HUES64 (cell line): Measurements from ENCODE around the gene SFSWAP.

Experiments used
- H3K27ac ChIP-seq: 2 replicates; pipeline ENCODE4 v1.7.0; 2013; ENCODE audit warnings: low read depth, low read length, inconsistent platforms
- H3K27me3 ChIP-seq: 2 replicates; pipeline ENCODE4 v1.6.1; 2013; ENCODE audit warnings: mild to moderate bottlenecking, low read length; ENCODE audit not compliant: insufficient read depth
- H3K36me3 ChIP-seq: 2 replicates; pipeline ENCODE4 v1.6.1; 2013; ENCODE audit warnings: mild to moderate bottlenecking, low read length; ENCODE audit not compliant: insufficient read depth
- H3K4me1 ChIP-seq: 2 replicates; pipeline ENCODE4 v1.6.1; 2013; ENCODE audit warnings: mild to moderate bottlenecking, low read length, moderate library complexity; ENCODE audit not compliant: insufficient read depth
- H3K4me3 ChIP-seq: 2 replicates; pipeline ENCODE4 v1.5.1; 2013; ENCODE audit warnings: mild to moderate bottlenecking, low read length, moderate library complexity
- H3K9ac ChIP-seq: 2 replicates; pipeline ENCODE4 v1.6.1; 2013; ENCODE audit warnings: mild to moderate bottlenecking, low read depth, low read length
- H3K9me3 ChIP-seq: 2 replicates; pipeline ENCODE4 v1.6.1; 2013; ENCODE audit warnings: low read depth, low read length; ENCODE audit not compliant: insufficient read depth
- WGBS: fragments of 150-250, 120-280 bp; methylation state at CpG from one replicate; pipeline ENCODE4 v1.1.7; 2013; ENCODE audit warnings: missing lambda C conversion rate; 5-methylcytosine and 5-hydroxymethylcytosine counted together

SFSWAP gene

GRCh38 chr12:131825146-131825892, 114.4 kb downstream of the SFSWAP start:
- Histone ChIP-seq H3K4me1 (no peaks in the 10 kb centered on the region), H3K9me3 (no peaks in the 10 kb centered on the region), H3K36me3 (no peaks in the 10 kb centered on the region), H3K27ac (no peak overlapping the region), H3K27me3 (peaks cover 24% of the 10 kb centered on the region), H3K4me3 (no peak overlapping the region), H3K9ac (no peak overlapping the region)
- 93% methylated on average over 18 of the region's 18 CpGs for WGBS

DNA sequence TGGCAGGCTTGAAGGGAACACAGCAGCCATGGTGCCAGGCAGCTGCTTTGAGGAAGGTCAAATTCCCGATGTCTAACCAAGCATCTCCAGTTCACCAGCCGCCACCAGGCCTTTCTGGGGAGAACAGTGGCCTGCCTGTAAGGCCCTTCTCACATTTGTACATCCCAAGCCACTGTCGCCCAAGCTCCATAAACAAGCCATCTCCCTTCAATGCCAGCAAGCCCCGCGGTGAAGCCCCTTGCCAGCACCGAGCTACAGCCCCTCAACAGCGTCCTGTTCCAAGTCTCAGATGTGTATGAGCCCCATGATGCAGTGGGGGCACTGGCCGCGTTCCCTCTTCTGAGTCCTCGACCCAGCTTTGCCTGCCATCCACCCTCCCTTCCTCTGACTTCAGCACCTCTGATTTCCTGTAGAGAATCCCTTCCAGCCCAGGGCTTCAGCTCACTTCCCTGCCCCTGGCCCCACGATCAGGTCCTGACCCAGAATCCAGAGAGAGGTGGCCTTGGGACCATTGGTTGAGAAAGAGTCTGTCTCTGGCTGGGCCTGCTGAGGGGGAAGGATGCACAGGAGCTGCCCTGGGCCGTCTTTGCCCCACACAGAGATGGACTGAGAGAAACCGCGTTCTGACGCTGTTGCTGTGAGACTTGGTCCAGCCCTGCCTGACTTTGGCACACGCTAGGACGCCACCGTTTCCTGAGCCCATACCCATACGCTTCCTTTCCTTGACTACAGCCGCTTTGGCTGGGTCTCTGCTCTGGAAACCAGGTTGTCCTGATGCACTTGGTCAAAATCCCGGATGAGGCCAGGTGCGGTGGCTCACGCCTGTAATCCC, 115.4 kb downstream of the SFSWAP start:
- H3K4me1 ChIP-seq, result no peaks in the 10 kb centered on the region
- no peaks in the 10 kb centered on the region for H3K9me3 ChIP-seq
- no peak overlapping the region for H3K27ac ChIP-seq
- no peak overlapping the region for H3K9ac ChIP-seq
- no peak overlapping the region for H3K4me3 ChIP-seq
- 92% methylated on average over 23 of the region's 23 CpGs for WGBS
- peaks cover 34% of the 10 kb centered on the region for H3K27me3 ChIP-seq
- no peaks in the 10 kb centered on the region for H3K36me3 ChIP-seq

DNA sequence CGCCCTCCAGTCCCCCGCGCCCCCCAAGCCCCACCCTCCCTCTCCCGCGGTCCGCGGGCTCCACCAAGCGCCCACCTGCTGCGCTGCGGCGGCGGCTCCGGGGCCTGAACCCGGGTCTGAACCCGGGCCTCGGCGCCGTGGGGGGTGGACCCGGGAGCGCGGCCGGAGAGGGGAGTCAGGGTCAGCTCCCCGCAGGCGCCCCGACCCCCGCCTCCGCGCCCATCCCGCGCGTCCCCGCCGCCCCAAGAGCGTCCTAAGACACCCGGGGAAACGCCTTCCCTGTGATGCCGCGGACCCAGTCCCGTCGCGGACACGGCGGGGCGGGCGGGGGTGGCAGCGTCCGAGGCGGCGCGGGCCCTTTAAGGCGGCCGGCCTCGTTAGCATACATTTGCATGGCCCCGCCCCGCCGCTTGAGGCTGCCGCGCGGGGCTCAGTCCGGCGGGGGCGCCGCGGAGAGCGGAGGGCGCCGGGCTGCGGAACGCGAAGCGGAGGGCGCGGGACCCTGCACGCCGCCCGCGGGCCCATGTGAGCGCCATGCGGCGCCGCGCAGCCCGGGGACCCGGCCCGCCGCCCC, 117.2 kb downstream of the SFSWAP start, which contains the start of gene MMP17:
Gene MMP17, plus strand, starts transcription at position 433 of the 574 bp plus-strand sequence. Its CDS starts 102 bp downstream, at position 535.
- Histone ChIP-seq H3K9me3 (no peaks in the 10 kb centered on the region), H3K27ac (no peak within 1 kb of the TSS), H3K9ac (peak within 1 kb of the TSS; percentile 52; the same call in 1 of the 2 replicates), H3K27me3 (peaks cover 37% of the 10 kb centered on the region), H3K4me1 (no peaks in the 10 kb centered on the region), H3K36me3 (no peaks in the 10 kb centered on the region), H3K4me3 (peak within 1 kb of the TSS; percentile 62)
- under 1% methylated on average over 83 of the region's 86 CpGs for WGBS

DNA sequence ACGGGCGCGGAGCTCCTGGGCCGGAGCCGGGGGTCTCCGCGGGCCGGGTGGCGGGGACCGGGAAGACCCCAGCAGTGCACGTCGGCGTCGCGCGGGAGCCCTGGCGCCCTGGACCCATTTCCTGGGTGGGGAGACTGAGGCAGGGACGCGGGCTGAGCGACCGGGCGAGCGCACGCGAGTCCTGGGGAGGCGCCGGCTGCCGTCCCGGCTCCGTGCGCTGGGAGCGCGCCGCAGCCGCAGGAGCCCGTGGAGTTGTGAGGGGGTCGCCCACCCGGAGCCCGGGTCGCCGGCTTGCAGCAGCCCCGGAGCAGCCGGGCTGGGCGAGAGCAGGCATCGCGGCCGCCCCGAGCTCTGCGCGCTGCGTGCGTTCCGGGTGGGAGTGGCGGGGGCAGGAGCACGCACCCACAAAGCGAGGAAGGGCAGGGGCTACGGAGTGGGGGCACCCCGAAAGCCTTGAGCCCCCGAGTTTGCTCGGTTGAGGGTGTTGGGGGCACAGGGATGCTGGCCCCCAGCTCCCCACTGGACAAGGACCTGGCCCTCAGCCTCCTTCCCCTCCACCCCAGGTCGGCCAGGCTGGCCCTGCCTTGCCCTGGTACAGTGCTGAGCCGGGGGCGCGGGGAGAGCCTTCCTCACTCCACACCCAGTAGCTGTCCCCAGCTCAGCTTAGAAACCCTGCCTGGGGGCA, 117.9 kb downstream of the SFSWAP start:
- H3K9me3 ChIP-seq, result no peaks in the 10 kb centered on the region
- no peak overlapping the region for H3K27ac ChIP-seq
- peak overlapping the region; percentile 62 for H3K4me3 ChIP-seq
- no peaks in the 10 kb centered on the region for H3K36me3 ChIP-seq
- no peaks in the 10 kb centered on the region for H3K4me1 ChIP-seq
- WGBS, result 2% methylated on average over 64 of the region's 64 CpGs
- H3K9ac ChIP-seq, result peak overlapping the region; percentile 52; the same call in 1 of the 2 replicates
- peaks cover 37% of the 10 kb centered on the region for H3K27me3 ChIP-seq

- 0 out of 2 replicates have a peak overlapping the region, but pooled peaks have one; percentile 67 for H3K9ac ChIP-seq
- H3K36me3 ChIP-seq, result no peaks in the 10 kb centered on the region
- no peaks in the 10 kb centered on the region for H3K9me3 ChIP-seq
- H3K4me1 ChIP-seq, result no peaks in the 10 kb centered on the region
- H3K4me3 ChIP-seq, result peak overlapping the region; percentile 62
- H3K27me3 ChIP-seq, result peaks cover 37% of the 10 kb centered on the region
- 4% methylated on average over 27 of the region's 27 CpGs for WGBS
- H3K27ac ChIP-seq, result no peak overlapping the region
These were observed 118.5 kb downstream of the SFSWAP start for GRCh38 chr12:131829356-131829747.

DNA sequence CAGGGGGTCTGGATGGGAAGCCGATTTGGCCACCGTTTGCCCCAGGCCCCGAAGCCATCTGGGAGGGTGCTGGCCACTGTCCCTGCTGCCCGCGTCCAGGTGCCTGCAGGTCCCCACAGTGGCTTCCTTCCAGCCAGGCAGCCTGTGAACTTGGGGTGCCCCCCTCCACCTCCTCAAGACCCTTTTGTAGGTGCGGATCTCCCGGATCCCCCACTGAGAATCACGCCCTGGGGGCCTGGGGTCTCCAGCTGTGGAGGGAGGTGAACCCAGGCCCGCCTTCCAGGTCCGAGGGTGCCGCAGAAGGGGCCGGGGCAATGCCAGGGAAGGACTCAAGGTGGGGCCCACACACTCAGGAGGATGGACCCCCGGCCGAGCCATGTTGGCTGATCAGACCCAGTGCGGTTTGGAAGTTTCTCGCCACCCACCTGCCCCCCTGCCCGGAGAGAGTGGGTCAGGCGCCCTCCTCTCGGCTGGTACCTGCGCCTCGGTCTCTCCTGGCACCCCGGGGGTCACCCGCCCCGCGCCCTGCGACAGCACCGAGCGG, 119.0 kb downstream of the SFSWAP start:
- Histone ChIP-seq H3K27me3 (peaks cover 37% of the 10 kb centered on the region), H3K4me3 (peak overlapping the region; percentile 62), H3K27ac (no peak overlapping the region; the same call in 1 of the 2 replicates), H3K36me3 (no peaks in the 10 kb centered on the region), H3K4me1 (no peaks in the 10 kb centered on the region), H3K9me3 (no peaks in the 10 kb centered on the region), H3K9ac (peak overlapping the region; percentile 67)
- WGBS, result 7% methylated on average over 28 of the region's 28 CpGs

- no peaks in the 10 kb centered on the region for H3K36me3 ChIP-seq
- peaks cover 37% of the 10 kb centered on the region for H3K27me3 ChIP-seq
- peak overlapping the region; percentile 67 for H3K9ac ChIP-seq
- H3K27ac ChIP-seq, result peak overlapping the region; percentile 49; the same call in 1 of the 2 replicates
- H3K4me1 ChIP-seq, result no peaks in the 10 kb centered on the region
- peak overlapping the region; percentile 62 for H3K4me3 ChIP-seq
- under 1% methylated on average over 50 of the region's 50 CpGs for WGBS
- H3K9me3 ChIP-seq, result no peaks in the 10 kb centered on the region
These were observed 119.5 kb downstream of the SFSWAP start for GRCh38 chr12:131830335-131830913.

GRCh38 chr12:131830914-131831571, 120.2 kb downstream of the SFSWAP start:
- peak overlapping the region; percentile 62 for H3K4me3 ChIP-seq
- H3K9ac ChIP-seq, result peak overlapping the region; percentile 67
- H3K27ac ChIP-seq, result no peak overlapping the region
- 13% methylated on average over 33 of the region's 33 CpGs for WGBS
- H3K9me3 ChIP-seq, result no peaks in the 10 kb centered on the region
- no peaks in the 10 kb centered on the region for H3K36me3 ChIP-seq
- H3K4me1 ChIP-seq, result no peaks in the 10 kb centered on the region
- H3K27me3 ChIP-seq, result peaks cover 37% of the 10 kb centered on the region

DNA sequence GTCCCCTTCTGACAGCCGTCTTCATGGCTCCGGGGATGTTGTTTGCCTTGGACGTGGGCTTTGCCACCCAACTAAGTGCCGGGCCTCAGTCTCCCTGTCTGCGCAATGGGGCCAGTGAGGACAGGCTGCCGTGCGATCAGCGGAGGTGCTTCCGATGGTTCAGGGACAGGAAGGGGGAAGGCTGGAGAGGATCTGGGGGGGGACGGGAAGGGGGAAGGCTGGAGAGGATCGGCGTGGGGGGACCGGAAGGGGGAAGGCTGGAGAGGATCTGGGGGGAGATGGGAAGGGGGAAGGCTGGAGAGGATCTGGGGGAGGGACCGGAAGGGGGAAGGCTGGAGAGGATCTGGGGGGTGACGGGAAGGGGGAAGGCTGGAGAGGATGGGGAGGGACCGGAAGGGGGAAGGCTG, 120.7 kb downstream of the SFSWAP start:
- H3K27ac ChIP-seq, result no peak overlapping the region
- peaks cover 37% of the 10 kb centered on the region for H3K27me3 ChIP-seq
- H3K36me3 ChIP-seq, result no peaks in the 10 kb centered on the region
- no peak overlapping the region for H3K4me3 ChIP-seq
- H3K4me1 ChIP-seq, result no peaks in the 10 kb centered on the region
- WGBS, result 46% methylated on average over 13 of the region's 16 CpGs
- H3K9ac ChIP-seq, result no peak overlapping the region
- H3K9me3 ChIP-seq, result no peaks in the 10 kb centered on the region
